DOHH2 (cell line): ENCODE data around the gene RBM44.

Experiments used
- EZH2phosphoT487 ChIP-seq: fragments of 200-600 bp; sonication (generic); IDR thresholded peaks from 2 replicates; pipeline ENCODE4 v1.6.1; 2017; ENCODE audit warnings: borderline replicate concordance, mild to moderate bottlenecking, antibody characterized with exemption, low read length, moderate library complexity, mixed read lengths
- TF ChIP-seq, protein P1 (sequence below): fragments of 200-600 bp; sonication (generic); IDR thresholded peaks from one replicate; pipeline ENCODE4 v1.5.1; 2014; ENCODE audit warnings: antibody characterized with exemption, mild to moderate bottlenecking, low read depth, low read length; ENCODE audit not compliant: poor library complexity, severe bottlenecking

GRCh38 chr2:237801466-237801865, 2.9 kb downstream of the RBM44 start:
- TF ChIP-seq, protein P1, sequence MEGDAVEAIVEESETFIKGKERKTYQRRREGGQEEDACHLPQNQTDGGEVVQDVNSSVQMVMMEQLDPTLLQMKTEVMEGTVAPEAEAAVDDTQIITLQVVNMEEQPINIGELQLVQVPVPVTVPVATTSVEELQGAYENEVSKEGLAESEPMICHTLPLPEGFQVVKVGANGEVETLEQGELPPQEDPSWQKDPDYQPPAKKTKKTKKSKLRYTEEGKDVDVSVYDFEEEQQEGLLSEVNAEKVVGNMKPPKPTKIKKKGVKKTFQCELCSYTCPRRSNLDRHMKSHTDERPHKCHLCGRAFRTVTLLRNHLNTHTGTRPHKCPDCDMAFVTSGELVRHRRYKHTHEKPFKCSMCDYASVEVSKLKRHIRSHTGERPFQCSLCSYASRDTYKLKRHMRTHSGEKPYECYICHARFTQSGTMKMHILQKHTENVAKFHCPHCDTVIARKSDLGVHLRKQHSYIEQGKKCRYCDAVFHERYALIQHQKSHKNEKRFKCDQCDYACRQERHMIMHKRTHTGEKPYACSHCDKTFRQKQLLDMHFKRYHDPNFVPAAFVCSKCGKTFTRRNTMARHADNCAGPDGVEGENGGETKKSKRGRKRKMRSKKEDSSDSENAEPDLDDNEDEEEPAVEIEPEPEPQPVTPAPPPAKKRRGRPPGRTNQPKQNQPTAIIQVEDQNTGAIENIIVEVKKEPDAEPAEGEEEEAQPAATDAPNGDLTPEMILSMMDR = no peak
- TF ChIP-seq EZH2phosphoT487 = no peak
